Jurkat, Clone E6-1 (cell line): Measurements from ENCODE around the gene ARL1.

Source experiments
- DNase-seq: peaks from one replicate; pipeline ENCODE4 v3.0.0-alpha.2; 2011; ENCODE audit warnings: low read depth, low spot score
- H3K4me3 ChIP-seq: 2 replicates; pipeline ENCODE4 v1.5.1; 2011; ENCODE audit warnings: mild to moderate bottlenecking, low read length, control low read depth, moderate library complexity

The ARL1 gene

GRCh38 chr12:101343893-101344292, 63.7 kb downstream of the ARL1 start:
- H3K4me3 ChIP-seq: no peak overlapping the region
- DNase-seq: no peak
